ENCODE data around the gene TTLL11.
A peak's percentile ranks its signal among the peaks of the same experiment; 100 is the strongest.
"Not testable (repeated sequence)": the region's sequence is repeated elsewhere in the genome, so short reads cannot be mapped to it uniquely, and the experiment has no call there.

TTLL11 gene

DNA sequence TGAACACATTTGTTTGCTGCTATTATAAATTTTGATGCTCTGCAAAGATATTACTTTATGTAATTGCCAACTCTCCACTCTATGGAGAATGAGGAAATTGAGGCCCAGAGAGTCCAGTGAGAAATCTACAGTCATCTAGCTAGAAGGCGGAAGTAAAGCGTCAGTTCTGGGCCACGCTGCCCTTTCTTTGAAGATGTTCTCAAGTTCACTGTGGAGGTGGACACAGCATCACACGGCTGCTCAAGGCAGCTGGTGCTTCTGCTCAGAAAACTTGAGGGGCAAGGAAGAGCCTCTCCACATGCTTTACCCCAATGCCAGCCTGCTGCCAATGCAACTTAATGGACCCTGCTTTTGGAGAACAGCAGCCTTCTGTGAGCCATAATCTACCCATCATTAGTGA is 96.3 kb downstream of the TTLL11 start:
- no peak for DNase-seq

DNA sequence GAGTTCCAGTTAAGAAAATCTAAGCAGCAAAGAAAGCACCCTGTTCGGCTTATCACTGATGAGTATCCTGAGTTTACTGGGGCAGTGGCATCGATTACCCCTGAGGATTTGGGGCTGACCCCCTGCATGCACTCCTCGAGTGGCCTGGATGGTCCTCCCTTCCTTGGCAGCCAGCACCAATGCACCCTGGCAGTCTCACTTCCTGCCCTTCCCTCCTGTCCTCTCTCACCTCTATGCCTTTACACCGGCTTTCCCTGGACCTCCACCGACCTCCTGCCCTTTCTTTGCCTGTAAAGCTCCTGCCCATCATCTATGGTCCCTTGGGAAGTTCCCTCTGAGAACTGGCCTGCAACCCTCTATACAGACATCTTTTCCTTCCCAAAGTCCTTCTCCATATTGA is 97.1 kb downstream of the TTLL11 start:
- no peak for DNase-seq

DNA sequence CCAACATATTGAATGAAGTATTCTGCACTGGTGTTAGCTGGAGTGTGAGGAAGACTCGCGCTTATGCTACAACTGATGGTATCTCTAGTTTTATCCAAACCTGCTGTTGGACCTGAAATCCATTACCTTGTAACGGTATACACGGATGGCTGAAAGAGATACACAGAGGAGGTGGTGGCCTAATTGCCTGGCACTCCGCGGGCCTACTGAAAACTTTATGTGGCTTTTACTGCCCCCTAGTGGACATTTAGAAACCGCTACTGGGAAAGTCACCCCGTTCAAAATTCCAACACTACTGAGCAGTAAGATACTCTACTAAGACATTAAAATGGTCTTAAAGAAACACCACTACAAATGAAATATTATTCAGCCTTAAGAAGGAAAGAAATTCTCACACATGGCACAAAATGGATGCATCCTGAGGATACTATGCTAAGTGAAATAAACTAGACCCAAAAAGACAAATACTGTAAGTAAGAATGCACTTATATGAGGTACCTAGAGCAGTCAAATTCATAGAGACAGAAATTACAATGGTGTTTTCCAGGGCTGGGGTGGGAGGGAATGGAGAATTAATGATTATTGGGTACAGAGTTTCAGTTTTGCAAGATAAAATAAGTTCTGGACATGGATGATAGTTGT is 100.4 kb downstream of the TTLL11 start:
- DNase-seq: peak; percentile 11

DNA sequence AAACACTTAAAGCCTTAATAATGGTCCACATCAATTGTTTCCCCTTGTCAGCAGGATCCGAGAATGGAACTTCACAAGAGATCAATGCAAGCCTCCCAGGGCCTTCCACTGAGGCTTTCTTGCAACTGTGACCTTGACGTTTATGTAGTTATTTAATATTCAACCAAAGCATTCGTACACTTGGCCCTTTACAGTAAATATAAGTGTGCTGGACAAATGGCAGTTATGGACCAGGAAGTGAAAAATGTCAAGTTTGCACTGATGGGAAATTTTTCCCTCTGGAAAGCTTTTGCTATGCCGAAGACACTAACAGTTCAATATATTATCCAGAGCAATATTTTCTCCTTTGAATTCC is 101.8 kb downstream of the TTLL11 start:
- no peak for DNase-seq

DNA sequence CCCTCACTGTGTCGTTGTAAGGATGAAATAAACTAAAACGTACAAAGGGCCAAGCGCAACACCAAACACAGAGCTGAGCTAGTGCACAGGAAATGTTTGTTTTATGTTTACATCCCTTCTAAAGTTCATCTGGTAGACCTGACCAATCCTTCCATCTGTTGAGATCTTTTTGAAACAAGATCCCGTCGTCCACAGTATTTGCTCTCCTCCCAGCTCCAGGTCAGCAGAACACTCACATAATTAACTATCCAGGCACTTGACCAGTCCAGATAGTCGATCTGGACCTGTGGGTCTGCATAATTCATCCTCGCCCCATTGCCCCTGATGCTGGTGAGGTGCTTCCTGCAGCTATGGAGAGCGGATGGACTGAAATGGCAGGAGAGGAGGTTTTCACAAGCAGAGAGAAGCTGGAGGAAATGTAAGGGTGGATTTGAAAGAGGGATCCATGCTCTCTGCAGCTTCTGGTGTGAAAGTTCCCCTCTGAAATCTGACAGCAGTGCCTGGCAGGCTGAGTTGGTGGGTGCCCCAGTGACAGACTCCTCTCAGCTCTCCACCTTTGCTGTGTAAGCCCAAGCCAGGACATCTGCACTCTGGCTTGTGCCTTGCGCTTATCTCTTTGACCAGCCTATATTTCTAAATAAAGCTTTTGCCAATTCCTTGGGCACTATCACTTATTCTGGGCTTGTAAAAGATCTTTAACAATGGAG is 102.4 kb downstream of the TTLL11 start:
- no peak for DNase-seq

DNA sequence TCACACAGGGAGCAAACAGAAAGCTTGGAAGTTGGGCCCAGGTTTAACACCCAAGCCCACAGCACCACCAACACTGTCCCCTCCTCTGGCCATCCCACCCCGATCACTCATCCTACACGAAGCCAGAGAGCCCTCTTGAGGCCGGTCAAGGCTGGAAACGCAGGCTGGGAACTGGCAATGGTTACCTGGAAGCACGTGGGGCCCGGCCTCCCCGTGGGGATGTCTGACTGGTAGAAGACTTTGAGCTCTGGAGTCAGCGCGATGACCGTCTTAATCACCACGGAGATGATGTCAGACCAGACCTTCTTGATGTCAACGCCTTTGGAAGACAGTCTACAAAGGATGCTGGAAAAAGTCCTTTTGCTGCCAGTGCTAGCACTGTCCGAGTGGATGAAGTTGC is 104.1 kb downstream of the TTLL11 start:
- DNase-seq: no peak

DNA sequence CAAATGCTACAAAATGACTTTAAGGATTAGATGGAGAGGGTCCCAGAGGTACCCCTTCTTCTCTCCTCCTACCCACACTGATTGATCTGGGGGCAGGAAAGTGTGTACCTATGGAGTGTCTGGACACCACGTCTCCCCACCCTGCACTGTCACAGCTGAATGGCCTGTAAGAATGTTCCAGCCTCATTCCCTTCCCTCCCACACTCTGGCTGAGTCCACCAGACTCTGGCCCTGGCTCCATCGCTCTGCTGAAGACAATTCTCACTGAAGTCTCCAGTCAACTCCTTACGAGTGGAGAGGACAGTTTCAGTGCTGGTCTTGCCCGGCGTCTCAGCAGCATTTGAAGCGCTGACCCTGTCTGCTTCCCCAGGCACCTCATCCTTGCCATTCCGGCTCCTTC is 105.8 kb downstream of the TTLL11 start:
- DNase-seq: no peak

DNA sequence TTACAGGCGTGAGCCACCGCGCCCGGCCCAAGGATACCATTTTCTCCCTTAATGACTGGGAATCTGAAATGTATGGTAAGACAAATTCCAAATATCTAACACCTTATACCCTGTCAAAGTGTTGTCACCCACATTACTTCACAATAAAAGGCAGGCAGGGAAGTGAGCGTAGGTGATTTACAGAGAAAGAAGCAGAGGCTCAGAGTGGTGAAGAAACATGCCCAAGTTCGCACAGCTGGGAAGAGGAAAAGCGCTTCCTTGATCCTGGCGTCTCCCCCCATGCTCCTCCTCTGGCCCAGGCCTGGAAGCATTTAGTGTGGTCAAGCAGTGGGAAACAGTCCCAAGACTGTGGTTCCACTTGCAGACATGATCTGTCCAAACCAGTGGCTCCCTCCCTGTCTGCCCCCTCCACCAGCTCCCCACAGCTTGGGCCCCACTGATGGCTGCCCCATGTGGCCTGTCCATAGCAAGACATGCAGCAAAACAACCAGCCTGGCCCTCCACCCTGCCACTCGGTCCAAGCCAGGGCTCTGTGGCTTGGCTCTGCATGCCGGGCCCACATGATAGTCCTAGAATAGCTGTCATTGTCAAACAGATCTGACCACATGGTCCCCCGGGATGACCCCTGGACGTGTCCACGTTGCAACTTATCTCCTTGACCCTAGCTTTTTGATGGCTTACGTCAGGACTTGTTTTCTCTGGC is 107.2 kb downstream of the TTLL11 start:
- DNase-seq: no peak

DNA sequence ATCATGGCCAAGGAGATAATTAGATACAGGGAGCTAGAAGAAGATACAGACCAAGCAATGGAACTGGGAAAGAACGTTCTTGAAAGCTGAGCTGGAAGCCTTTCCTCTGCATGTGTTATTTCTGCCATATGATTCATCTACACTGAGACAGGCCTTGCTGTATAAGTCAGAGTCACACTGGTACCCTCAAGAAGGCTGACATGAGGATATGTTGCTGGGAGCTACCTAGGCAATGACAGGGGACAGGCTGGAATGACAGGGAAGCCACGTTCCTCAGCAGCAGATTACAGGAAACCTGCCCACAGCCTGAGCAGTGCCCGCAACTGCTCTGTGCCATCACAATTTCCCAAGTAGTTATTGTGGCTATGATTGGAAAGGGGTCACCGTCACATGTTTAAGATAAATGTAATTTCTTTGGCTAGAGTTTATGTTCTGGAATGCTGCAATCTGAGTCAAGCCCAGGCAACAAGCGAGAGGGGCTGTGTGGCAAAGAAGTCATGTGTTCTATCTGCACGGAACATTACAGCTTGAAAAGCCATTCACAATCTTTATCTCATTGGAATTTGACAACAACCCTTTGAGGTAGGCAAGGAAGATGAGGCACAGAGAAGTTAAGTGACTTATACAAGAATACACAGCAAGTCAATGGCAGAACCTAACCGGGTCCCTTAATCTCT is 108.2 kb downstream of the TTLL11 start:
- DNase-seq: no peak

DNA sequence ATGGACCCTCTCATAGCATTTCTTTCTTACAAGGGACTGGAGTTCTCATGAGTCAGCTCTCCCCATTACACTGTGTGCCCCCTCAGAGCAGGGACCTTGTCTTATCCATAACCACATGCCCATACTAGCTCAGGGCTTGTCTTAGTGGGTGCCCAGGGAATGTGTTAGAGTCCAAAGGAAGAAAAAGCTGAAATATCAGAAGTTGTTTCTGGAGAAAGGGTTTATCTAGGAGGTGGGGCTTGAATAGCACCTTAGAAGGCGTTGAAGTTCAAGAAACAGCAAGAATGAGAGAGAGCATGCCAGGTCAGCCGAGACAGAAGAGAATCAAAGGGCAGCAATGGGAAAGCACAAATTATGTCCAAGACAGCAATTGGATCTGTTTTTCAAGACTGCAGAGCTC is 109.4 kb downstream of the TTLL11 start:
- DNase-seq: no peak

DNA sequence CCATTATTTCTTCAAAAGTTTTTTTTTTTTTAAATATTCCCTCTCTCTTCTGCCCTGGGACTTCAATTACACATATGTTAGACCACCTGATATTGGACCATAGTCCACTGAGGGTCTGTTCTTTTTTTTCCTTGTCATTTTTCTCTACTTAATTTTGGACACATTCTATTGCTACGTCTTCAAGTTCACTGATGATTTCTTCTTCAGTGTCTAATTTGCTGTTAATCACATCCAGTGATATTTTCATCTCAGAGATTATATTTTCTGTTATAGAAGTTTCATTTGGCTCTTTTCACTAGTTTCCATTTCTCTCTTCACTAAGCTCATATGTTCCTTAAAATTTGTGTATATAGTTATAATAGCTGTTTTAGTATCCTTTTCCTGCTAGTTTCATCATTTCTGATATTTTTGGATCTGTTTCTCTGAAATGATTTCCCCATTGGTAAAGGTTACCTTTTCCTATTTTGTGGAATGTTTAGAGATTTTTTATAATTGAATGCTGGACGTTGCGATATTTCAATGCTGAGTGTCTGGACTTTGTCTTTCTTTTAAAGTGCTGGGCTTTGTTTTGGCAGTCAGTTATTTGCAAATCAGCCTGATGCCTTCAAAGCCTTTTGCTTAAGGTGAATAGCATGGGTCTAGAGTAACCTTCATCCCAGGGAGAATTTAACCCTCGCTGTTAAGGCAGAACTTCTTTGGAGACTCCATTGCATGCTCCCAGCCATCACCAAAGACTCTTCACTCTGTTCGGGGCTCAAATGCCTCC is 111.8 kb downstream of the TTLL11 start:
- DNase-seq: no peak

DNA sequence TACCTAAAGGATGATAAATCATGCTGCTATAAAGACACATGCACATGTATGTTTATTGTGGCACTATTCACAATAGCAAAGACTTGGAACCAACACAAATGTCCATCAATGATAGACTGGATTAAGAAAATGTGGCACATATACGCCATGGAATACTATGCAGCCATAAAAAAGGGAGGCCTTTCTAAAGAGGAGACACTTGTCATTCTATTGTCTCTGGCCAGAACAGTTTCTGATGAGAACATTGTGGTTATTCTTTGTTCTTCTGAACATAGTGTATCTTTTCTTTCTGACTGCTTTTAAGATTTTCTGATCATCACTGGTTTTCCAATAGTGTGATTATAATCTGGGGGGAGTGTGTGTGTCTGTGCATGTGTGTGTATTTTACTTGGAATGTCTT is 112.4 kb downstream of the TTLL11 start:
- DNase-seq: not testable (repeated sequence)

DNA sequence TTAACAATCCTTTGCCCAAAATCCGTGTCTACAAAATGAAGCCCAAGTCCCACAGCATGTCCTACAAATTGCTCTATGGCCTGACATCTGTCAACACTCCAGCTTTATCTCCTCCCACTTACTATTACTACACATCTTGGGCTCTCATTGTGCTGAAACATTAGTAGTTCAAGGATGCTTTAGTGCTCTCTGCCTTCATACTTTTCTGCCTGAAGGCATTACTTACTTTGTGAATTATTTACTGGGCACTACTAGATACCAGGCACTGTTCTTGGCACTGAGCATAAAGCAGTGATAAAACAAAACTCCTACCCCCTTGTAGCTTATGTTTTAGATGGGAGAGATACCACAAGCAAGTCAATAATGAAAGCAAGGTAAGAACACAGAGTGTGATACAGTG is 113.4 kb downstream of the TTLL11 start:
- no peak for DNase-seq

DNA sequence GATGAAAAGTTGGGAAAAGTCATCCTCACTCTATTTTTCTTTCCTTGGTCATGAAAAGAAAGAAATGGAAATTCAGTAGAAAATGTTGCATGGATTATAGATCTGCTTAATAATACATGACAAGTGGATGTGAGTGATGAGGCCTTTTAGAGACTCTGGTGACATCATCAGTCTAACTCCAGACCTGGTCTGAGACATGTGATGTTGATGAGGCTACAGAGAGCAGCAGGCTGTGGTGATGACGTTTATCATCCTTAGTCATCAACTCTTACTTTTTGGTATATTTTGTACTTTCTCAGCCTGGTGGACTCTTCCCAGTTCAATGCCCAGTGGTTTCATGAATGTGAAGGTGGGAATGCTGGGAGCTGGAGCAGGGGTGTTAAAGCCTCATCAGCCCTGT is 116.4 kb downstream of the TTLL11 start:
- no peak for DNase-seq

DNA sequence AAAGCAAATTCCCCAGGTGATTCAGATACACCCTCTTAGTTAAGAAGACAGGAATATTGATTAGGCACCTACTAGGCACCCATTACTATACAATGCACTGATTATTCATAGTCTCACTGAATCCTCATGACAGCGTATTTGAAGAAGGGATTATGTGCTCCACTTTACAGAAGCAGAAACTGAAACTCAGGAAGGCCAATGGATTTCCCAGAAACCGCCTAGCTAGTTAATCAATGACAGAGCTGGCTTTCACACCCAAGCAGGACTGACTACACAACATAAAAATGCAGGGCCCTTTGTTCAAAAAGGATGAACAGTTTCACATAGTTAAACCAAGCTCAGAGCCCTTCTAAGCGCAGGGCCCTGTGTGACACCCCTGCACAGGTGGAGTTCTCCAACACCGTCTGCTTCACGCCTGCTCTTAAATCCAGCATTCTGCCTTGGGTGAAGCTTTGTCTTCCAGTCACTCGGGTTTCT is 117.3 kb downstream of the TTLL11 start:
- no peak for DNase-seq

DNA sequence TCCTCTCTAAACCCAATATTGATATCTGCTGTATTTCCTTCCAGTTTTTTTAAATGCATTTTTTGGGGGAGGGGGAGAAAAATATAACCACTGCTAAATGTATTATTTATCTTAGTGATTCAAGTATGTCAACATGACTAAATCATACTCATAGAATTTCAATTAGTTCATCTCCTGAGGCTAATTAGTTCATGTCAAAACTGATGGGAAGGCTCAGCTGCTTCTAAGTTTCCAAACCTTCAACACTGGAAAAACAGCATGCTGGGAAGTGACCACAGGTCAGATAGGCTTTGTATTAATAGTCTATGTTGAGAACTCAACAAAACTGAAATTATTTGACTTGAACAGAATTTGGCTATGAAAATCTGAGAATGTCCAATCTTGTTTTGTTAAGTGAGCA is 118.7 kb downstream of the TTLL11 start:
- DNase-seq: no peak

DNA sequence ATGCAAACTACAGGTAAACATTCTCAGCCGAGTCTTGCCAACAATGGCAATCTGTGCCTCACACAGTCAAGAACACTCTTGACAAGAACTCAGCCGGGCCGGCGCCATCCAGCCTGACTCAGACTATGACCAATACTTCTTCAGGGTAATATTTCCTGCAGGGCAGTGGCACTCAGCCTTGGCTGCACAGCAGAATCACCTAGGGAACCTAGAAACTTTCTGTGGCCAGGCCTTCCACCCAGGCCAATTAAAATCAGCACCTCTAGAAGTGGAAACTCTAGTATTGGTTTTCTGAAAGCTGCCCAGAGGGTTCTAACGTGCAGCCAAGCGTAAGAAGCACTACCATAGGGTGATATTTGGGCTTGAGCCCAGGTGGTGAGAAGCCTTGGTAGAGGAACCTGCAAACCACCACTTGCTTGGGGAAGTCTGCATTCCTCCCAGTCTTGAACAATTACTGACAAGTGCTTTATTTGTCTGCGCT is 120.6 kb downstream of the TTLL11 start:
- DNase-seq: no peak

DNA sequence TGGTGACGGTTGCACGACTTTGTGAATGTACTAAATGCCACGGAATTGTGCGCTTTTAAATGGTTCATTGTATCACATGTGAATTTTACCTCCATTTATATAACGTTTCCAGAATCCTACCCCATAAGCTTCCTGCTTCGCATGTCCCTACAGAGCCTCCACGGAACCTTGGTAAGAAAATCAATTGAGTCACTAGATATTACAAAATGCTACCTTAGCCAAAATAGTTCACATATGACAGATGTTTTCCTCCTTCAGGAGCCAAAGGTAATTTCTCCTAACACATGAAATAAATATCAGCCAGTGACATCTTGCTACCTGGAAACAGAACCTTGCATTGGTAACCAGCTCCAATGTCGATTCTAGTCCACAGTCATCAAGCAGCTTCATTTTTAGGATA is 125.1 kb downstream of the TTLL11 start:
- DNase-seq: no peak

DNA sequence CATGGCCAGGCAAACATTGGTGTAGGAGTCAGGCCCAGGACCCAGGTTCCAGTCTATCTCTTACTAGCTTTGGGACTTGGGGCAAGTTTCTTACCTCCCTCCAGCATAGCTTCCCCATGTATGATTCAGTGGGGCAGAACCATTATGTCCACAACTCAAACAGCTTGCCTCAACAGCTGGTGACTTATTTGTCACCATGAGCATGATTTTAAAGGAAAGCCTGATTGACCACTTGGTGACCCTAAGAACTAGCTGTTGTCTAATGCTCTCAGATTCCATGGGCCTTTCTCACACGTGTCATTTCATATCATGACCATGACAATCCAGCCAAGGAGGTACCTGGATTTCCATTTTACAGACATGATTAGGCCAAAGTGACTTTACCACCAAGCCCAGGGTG is 126.4 kb downstream of the TTLL11 start:
- DNase-seq: no peak

DNA sequence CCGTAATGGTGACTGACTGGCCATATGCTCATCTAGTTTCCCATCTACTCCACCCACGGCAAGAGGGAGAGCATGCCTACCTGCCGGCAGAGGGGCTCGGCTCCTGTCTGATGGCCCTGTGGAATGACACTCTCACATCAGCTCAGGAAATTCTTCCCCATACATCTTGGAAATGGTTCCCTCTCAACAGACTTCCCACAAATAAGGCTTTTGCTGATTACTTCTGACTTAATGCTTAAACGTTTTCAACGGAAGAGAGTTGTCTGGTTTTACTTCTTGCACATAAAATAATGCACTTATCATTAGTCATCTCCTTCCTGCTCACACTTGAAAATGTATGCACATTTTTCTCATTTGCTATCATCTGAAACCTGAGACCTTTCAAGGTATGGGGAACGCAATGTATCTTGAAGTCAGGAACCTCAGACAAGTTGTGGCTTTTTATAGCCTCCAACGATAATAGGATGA is 129.5 kb downstream of the TTLL11 start:
- DNase-seq: no peak

DNA sequence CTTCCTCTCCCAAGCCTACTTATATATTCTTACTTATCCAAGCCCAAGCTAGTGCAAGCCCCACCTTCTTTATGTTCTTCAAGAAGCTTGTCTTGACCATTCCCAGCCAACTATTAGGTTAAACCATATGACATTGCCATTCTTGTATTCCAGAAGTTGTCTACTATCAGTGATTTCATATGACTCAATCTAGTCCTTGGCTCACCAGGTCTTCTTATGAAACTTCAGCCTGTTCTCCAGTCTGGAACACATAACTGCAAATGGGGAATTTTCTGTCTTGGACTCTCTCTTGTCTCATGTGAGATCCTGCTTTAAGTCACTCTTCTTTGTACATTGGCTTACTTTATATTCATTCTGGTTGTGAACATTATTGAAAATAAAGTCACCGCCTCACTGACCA is 130.7 kb downstream of the TTLL11 start:
- no peak for DNase-seq

DNA sequence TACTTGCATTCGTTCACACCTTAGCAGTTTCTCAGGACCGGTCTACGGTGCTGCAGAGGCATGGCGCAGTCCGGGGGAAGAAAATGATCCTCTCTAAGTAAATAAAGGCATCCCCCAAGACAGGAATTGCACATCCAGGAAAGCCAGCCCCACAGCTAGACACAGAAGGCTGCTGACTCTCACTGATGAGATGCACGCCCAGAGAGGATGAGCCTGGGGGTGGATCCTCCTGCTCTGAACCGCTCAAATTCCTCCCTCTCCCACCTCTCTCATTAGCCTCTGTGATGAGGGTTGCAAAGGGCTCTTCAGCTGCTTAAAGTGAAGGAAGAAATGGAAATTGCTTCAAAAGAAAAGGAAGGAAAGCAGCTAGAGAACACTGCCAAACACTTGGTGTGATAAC is 132.4 kb downstream of the TTLL11 start:
- DNase-seq: no peak

DNA sequence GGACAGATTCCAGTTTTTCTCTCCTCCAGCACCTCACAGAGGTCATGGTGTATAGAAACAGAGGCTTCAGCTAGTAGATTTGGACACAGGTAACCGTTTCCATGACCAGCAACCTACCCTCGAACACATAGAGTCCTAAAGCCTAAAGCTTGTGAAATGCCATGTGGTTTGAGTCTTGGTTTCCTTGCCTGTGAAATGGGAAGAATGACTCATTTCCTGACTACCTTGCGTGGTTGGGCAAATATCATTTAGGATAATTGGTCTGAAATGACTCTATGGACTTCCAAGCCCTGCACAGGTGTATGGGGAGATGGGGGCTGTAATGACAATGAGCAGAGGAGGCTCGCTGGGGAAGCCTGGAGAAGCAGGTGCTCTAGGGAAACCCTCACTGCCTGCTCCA is 134.6 kb downstream of the TTLL11 start:
- DNase-seq: no peak

Data from activated T-cell treated with anti-CD3 and anti-CD28 coated beads for 4 hours (primary cell).